ENCODE data around the gene RMI2. TPM values are rescaled to one million over a fixed set of nuclear protein-coding genes. Genes with fewer than 3 reads are reported as not detected.

RMI2 gene
- total RNA-seq, 1 donor from 2014 or later = 32.5 TPM

DNA sequence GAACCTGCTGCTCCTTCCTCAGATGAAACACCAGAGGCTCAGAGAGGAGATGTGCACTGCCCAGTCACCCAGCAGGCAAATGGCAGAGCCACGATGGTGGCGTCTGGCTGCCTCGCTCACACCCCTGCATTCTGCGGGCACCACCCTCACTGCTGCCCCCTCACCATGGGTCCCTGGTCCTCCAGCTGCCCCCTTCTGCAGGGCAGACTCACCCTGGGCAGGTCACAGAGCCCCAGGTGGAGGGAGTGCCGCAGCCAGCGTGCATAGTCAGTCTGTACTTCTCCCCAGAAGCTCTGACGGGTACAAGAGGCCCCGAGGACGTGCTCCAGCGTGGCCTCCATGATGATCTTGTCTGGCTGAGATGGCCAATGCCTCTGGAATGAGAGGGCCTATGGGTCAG, 52.9 kb downstream of the RMI2 start:
- no peak for DNase-seq (ENCODE audit: low spot score, unreplicated experiment)
- Mint-ChIP-seq H3K9me3 (ENCODE audit: low read depth) (no peaks in the 10 kb centered on the region), H3K27ac (no peak overlapping the region), H3K4me1 (ENCODE audit: low read depth) (no peaks in the 10 kb centered on the region), H3K27me3 (no peaks in the 10 kb centered on the region), H3K36me3 (ENCODE audit: insufficient read depth) (no peaks in the 10 kb centered on the region), H3K4me3 (ENCODE audit: low read depth) (no peak overlapping the region)
- TF ChIP-seq, protein P1, sequence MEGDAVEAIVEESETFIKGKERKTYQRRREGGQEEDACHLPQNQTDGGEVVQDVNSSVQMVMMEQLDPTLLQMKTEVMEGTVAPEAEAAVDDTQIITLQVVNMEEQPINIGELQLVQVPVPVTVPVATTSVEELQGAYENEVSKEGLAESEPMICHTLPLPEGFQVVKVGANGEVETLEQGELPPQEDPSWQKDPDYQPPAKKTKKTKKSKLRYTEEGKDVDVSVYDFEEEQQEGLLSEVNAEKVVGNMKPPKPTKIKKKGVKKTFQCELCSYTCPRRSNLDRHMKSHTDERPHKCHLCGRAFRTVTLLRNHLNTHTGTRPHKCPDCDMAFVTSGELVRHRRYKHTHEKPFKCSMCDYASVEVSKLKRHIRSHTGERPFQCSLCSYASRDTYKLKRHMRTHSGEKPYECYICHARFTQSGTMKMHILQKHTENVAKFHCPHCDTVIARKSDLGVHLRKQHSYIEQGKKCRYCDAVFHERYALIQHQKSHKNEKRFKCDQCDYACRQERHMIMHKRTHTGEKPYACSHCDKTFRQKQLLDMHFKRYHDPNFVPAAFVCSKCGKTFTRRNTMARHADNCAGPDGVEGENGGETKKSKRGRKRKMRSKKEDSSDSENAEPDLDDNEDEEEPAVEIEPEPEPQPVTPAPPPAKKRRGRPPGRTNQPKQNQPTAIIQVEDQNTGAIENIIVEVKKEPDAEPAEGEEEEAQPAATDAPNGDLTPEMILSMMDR (IDR thresholded peaks at IDR 0.05; ENCODE audit: unreplicated experiment) = no peak

DNA sequence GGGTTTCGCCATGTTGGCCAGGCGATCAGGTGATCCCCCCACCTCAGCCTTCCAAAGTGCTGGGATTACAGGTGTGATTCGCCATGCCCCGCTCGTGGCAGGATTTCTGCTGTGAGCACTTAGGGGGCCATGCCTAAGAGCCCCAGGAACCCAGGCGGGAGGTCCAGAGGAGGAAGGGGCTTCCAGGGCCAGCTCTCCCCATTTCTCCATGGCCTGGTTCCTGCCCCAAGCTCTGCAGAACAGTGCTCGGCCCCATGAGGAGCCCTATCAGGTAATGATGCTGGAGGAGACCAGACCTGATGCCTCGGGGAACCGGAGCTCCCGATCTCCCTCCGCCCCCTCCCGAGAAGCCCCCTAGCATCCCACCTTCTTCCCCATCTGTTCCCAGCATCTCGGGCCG, 53.6 kb downstream of the RMI2 start:
- no peak for DNase-seq (ENCODE audit: low spot score, unreplicated experiment)
- no peaks in the 10 kb centered on the region for H3K36me3 Mint-ChIP-seq (ENCODE audit: insufficient read depth)
- TF ChIP-seq, protein P1 (IDR thresholded peaks at IDR 0.05; ENCODE audit: unreplicated experiment) = no peak
- no peak overlapping the region for H3K27ac Mint-ChIP-seq
- no peaks in the 10 kb centered on the region for H3K9me3 Mint-ChIP-seq (ENCODE audit: low read depth)
- H3K4me1 Mint-ChIP-seq (ENCODE audit: low read depth) = no peaks in the 10 kb centered on the region
- H3K27me3 Mint-ChIP-seq = peaks cover under 1% of the 10 kb centered on the region
- H3K4me3 Mint-ChIP-seq (ENCODE audit: low read depth) = no peak overlapping the region

DNA sequence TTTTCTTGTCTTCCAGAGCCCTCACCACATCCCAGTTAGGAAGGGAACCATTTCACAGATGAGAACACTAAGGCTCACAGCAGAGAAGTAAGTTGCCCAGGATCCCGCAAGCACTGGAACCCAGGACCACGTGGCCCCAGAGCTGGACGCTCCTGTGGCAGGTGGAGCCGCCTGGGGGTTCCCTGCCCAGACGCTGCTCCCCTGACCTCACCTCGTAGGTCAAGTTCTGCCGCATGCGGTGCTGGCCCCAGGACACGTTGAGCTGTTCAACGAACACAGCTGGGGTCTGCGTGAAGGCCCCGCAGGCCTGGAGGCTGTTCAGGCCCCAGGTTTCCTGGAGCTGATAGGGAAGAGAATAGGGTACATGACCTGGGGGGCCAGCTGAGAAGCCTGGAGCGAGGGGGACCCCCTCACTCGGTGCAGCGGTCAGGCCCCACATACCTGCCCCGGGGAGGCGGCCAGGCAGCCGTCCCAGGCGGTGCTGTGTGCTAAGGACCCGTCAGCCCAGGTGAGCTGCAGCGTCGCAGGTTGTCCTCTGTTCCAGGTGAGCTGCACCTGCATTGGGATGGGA, 54.1 kb downstream of the RMI2 start:
- Mint-ChIP-seq H3K4me3 (ENCODE audit: low read depth) (no peak overlapping the region), H3K9me3 (ENCODE audit: low read depth) (no peaks in the 10 kb centered on the region), H3K27me3 (peaks cover 4% of the 10 kb centered on the region), H3K4me1 (ENCODE audit: low read depth) (no peaks in the 10 kb centered on the region), H3K27ac (no peak overlapping the region), H3K36me3 (ENCODE audit: insufficient read depth) (no peaks in the 10 kb centered on the region)
- no peak for DNase-seq (ENCODE audit: low spot score, unreplicated experiment)
- TF ChIP-seq, protein P1 (IDR thresholded peaks at IDR 0.05; ENCODE audit: unreplicated experiment) = no peak

DNA sequence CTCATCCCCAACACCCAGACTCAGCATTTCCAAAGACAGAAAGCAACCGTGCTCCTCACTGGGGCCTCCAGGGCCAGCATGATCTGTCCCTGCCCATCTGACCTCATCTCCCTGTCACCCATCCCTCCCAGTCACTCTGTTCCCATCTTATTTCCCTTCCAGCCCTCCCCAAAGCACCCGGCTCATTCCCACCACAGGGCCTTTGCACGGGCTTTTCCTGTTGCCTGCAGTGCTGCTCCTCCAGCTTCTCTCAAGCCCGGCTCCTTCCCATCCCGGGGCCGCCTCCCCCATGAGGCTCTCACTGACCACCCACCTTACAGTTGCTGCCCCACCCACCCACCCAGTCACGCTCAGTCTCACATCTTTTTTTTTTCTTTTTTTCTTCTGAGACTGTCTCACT, 54.8 kb downstream of the RMI2 start:
- Mint-ChIP-seq H3K9me3 (ENCODE audit: low read depth) (no peaks in the 10 kb centered on the region), H3K27ac (no peak overlapping the region), H3K4me3 (ENCODE audit: low read depth) (no peak overlapping the region), H3K27me3 (peaks cover 6% of the 10 kb centered on the region), H3K4me1 (ENCODE audit: low read depth) (no peaks in the 10 kb centered on the region), H3K36me3 (ENCODE audit: insufficient read depth) (no peaks in the 10 kb centered on the region)
- no peak for DNase-seq (ENCODE audit: low spot score, unreplicated experiment)
- TF ChIP-seq, protein P1 (IDR thresholded peaks at IDR 0.05; ENCODE audit: unreplicated experiment) = no peak

Small RNA genes within 50 kb of the gene (microRNA-seq; reads per million reads assigned to microRNA genes)
- gene MIR548H2 (ENCODE audit: borderline number of aligned reads, unreplicated experiment) = not detected

Other genes with a start within 250 kb of the RMI2 start
- 6.6 and 6.8 TPM in 2 replicates for gene SOCS1, start 89.3 kb upstream of the RMI2 start, total RNA-seq
- gene TNP2, start 76.1 kb upstream of the RMI2 start, total RNA-seq = not detected in 2 replicates
- gene PRM3, start 71.8 kb upstream of the RMI2 start, total RNA-seq = not detected in 2 replicates
- gene PRM2, start 69.0 kb upstream of the RMI2 start, total RNA-seq = not detected in 2 replicates
- not detected in 2 replicates for gene PRM1, start 64.1 kb upstream of the RMI2 start, total RNA-seq
- gene LITAF, start 241.5 kb downstream of the RMI2 start, total RNA-seq = 47.6 and 48.6 TPM in 2 replicates

All from progenitor cell of endocrine pancreas (in vitro differentiated cells).